DND-41 (cell line): Measurements from ENCODE around the gene TRNAU1AP.
"Not testable (repeated sequence)": the region's sequence is repeated elsewhere in the genome, so short reads cannot be mapped to it uniquely, and the experiment has no call there.

Experiments used
- CTCF ChIP-seq: IDR thresholded peaks from 2 replicates; pipeline ENCODE4 v1.5.1; 2012; ENCODE audit warnings: borderline replicate concordance, low read length, moderate library complexity, mild to moderate bottlenecking; ENCODE audit not compliant: poor library complexity, severe bottlenecking; ENCODE audit errors: extremely low read depth
- EZH2 ChIP-seq: IDR thresholded peaks from 3 replicates; pipeline ENCODE4 v1.6.1; 2012; ENCODE audit warnings: borderline replicate concordance, low read depth, mild to moderate bottlenecking, moderate library complexity, low read length, inconsistent platforms; ENCODE audit not compliant: severe bottlenecking

- not testable (repeated sequence) for TF ChIP-seq CTCF, EZH2
Measured at GRCh38 chr1:28596276-28596675, 43.4 kb downstream of the TRNAU1AP start.
